Upper lobe of right lung (tissue), 1 donor: ENCODE results near the gene RIOK1. TPM values are rescaled to one million over a fixed set of nuclear protein-coding genes. Genes with fewer than 3 reads are reported as not detected.

Experiments used
- ATAC-seq: fragments of 200-7000 bp; cut with Tn5 transposase; one replicate; pipeline ENCODE4 v1.9.1; 2020; ENCODE audit warnings: mild to moderate bottlenecking, moderate library complexity
- DNase-seq: peaks from one replicate; pipeline ENCODE4 v3.0.0-alpha.2; 2020
- H3K27ac ChIP-seq: fragments of 200-600 bp; one replicate; pipeline ENCODE4 v1.8.0; 2022
- H3K27me3 ChIP-seq: fragments of 200-600 bp; one replicate; pipeline ENCODE4 v1.8.0; 2022; ENCODE audit warnings: mild to moderate bottlenecking
- H3K36me3 ChIP-seq: fragments of 200-600 bp; one replicate; pipeline ENCODE4 v1.8.0; 2022
- H3K4me1 ChIP-seq: fragments of 200-600 bp; one replicate; pipeline ENCODE4 v1.8.0; 2022
- H3K4me3 ChIP-seq: fragments of 200-600 bp; one replicate; pipeline ENCODE4 v1.8.0; 2022; ENCODE audit warnings: mild to moderate bottlenecking
- H3K9me3 ChIP-seq: fragments of 200-600 bp; one replicate; pipeline ENCODE4 v1.8.0; 2022
- CTCF ChIP-seq: fragments of 200-600 bp; IDR thresholded peaks from one replicate; pipeline ENCODE4 v1.8.0; 2022; ENCODE audit warnings: antibody characterized with exemption
- intact Hi-C: fragments of 100-400 bp; cut with DNase I; formaldehyde crosslinking; loops from one replicate; pipeline ENCODE4 v1.11.0; 2022
- total RNA-seq: library from RNA; stranded (reverse); fragmentation: NEBNext Ultra II Directional; extraction: Animal tissue kit (Norgen Biotek cat#: 25700); gene quantifications from one replicate; pipeline ENCODE4 v1.2.1, GENCODE V29; 2021
- donor health status: DM: no; HTN: yes; CAD: no; lungs with severe emphysema.

RIOK1 gene
- total RNA-seq, 1 donor from 2014 or later = 18.4 TPM

DNA sequence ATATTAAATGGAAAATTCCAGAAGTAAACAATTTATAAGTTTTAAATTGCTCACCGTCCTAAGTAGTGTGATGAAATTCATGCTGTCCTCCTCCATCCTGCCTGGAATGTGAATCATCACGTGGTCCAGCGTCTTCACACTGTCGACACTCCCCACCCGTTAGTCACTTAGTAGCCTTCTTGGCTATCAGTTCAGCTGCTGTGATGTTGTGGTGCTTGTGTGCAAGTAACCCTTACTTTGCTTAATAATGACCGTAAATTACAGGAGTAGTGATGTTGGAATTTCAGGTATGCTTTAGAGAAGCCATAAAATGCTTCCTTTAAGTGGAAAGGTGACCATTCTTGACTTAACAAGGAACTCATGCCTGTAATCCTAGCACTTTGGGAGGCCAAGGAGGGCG, 25.2 kb downstream of the RIOK1 start:
- Histone ChIP-seq H3K9me3 (no peaks in the 10 kb centered on the region), H3K4me1 (no peaks in the 10 kb centered on the region), H3K27ac (no peak overlapping the region), H3K27me3 (no peaks in the 10 kb centered on the region), H3K4me3 (no peak overlapping the region), H3K36me3 (peaks cover 87% of the 10 kb centered on the region)
- TF ChIP-seq CTCF = no peak
- DNase-seq = no peak
- ATAC-seq = peak; percentile 70
- intact Hi-C loops = no loop called here

DNA sequence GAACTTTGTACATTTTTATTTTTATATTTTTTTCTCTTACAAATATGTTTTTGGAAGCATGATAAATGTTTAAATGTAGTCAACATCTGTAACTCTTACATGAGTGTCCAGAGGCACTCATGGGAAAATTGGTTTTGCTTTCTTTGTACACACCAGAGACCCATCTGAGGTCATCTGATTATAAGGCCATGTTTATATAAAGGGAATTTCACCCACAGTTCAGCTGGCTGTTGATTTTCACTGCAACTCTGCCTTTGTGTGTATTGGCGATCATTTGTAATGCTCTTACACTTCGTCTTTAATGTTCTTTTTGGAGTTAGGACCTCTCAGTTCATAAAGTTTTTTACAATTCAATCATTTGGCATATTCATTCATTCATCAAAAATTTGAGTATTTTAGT, 28.1 kb downstream of the RIOK1 start:
- Histone ChIP-seq H3K27me3 (no peaks in the 10 kb centered on the region), H3K4me1 (no peaks in the 10 kb centered on the region), H3K36me3 (peaks cover 59% of the 10 kb centered on the region), H3K27ac (no peak overlapping the region), H3K4me3 (no peak overlapping the region), H3K9me3 (no peaks in the 10 kb centered on the region)
- ATAC-seq = no peak
- DNase-seq = no peak
- intact Hi-C loops = no loop called here
- TF ChIP-seq CTCF = no peak

GRCh38 chr6:7418238-7418905, 28.8 kb downstream of the RIOK1 start:
- H3K4me3 ChIP-seq = no peak overlapping the region
- no peaks in the 10 kb centered on the region for H3K27me3 ChIP-seq
- no peaks in the 10 kb centered on the region for H3K9me3 ChIP-seq
- ATAC-seq (peak; percentile 53), DNase-seq (no peak)
- H3K27ac ChIP-seq = no peak overlapping the region
- peaks cover 52% of the 10 kb centered on the region for H3K36me3 ChIP-seq
- H3K4me1 ChIP-seq = no peaks in the 10 kb centered on the region
- no peak for TF ChIP-seq CTCF
- intact Hi-C loops = no loop called here

DNA sequence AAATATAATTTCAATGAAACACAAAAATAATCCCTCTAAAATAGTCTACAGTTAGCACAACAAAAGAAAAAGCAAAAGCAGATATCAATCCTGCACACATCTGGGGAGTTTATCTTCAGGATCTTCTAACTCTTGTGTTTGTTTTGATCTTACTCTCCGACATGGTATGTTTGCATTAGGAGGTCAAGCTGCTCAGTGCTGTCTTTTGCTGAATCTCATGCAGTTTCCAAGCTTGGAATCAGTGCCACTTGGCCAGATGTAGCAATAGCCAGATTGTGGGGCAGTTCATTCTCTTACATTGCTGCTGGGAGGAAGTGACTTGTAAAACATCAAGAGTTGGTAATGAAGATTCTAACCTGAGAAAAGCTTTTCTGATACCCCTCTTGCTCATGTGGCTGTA, 29.5 kb downstream of the RIOK1 start:
- no peak for TF ChIP-seq CTCF
- no peak for DNase-seq
- ATAC-seq = no peak
- Histone ChIP-seq H3K27me3 (no peaks in the 10 kb centered on the region), H3K27ac (no peak overlapping the region), H3K36me3 (peaks cover 45% of the 10 kb centered on the region), H3K9me3 (no peaks in the 10 kb centered on the region), H3K4me3 (no peak overlapping the region), H3K4me1 (no peaks in the 10 kb centered on the region)
- intact Hi-C loops = no loop called here

- intact Hi-C loops = no loop called here
- ATAC-seq (no peak), DNase-seq (no peak)
- Histone ChIP-seq H3K4me1 (no peaks in the 10 kb centered on the region), H3K36me3 (peaks cover 25% of the 10 kb centered on the region), H3K27me3 (no peaks in the 10 kb centered on the region), H3K4me3 (no peak overlapping the region), H3K9me3 (no peaks in the 10 kb centered on the region), H3K27ac (no peak overlapping the region)
- TF ChIP-seq CTCF = no peak
These were observed 31.5 kb downstream of the RIOK1 start for GRCh38 chr6:7421066-7421465.

DNA sequence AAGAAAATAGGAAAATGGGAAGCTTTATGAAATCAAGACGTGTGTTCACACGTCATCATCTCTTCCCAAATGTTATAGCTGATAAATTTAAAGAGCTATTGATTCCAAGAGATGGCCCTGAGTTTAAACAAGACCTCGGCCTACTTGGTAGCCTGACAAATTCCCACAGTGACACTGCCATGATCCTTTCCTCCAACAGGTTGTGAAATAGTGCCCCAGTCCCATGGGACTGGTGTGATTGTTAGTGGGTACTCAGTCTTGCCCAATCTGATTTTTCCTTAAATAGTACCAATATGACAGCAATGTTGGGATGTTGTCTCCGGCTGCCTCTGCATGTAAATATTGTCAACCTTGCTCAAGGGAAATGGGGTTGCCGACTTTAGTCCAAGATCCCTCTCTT, 34.5 kb downstream of the RIOK1 start:
- ATAC-seq (no peak), DNase-seq (no peak)
- Histone ChIP-seq H3K36me3 (no peaks in the 10 kb centered on the region), H3K4me3 (no peak overlapping the region), H3K27me3 (no peaks in the 10 kb centered on the region), H3K27ac (no peak overlapping the region), H3K9me3 (no peaks in the 10 kb centered on the region), H3K4me1 (no peaks in the 10 kb centered on the region)
- TF ChIP-seq CTCF = no peak
- intact Hi-C loops = no loop called here
